ENCODE results near the gene SENP7.
A peak's percentile ranks its signal among the peaks of the same experiment; 100 is the strongest.

Gene SENP7

GRCh38 chr3:101423984-101424888, 88.8 kb downstream of the SENP7 start:
- DNase-seq, result no peak

- DNase-seq, result no peak
Observed at GRCh38 chr3:101418851-101419250, 94.2 kb downstream of the SENP7 start.

- peak in 1 of 2 experiments; percentile 37 for DNase-seq
Observed at GRCh38 chr3:101414121-101414520, 98.9 kb downstream of the SENP7 start.

- no peak for DNase-seq
Observed at GRCh38 chr3:101413656-101414055, 99.4 kb downstream of the SENP7 start.

GRCh38 chr3:101391413-101391950, 121.5 kb downstream of the SENP7 start:
- no peak for DNase-seq

- no peak for DNase-seq
Observed at GRCh38 chr3:101388706-101389105, 124.3 kb downstream of the SENP7 start.

GRCh38 chr3:101387351-101387750, 125.7 kb downstream of the SENP7 start:
- no peak for DNase-seq

GRCh38 chr3:101384426-101384825, 128.6 kb downstream of the SENP7 start:
- DNase-seq, result no peak

- no peak for DNase-seq
Observed at GRCh38 chr3:101383656-101384055, 129.4 kb downstream of the SENP7 start.

- peak; percentile 9 to 63 for DNase-seq
Observed at GRCh38 chr3:101383156-101383575, 129.8 kb downstream of the SENP7 start.

- DNase-seq, result peak; percentile 43 to 81
Observed at GRCh38 chr3:101381809-101382208, 131.2 kb downstream of the SENP7 start.

- DNase-seq, result no peak
Observed at GRCh38 chr3:101379658-101380376, 133.2 kb downstream of the SENP7 start.

- no peak for DNase-seq
Observed at GRCh38 chr3:101377796-101378195, 135.2 kb downstream of the SENP7 start.

GRCh38 chr3:101377209-101377608, 135.8 kb downstream of the SENP7 start:
- no peak for DNase-seq

- no peak for DNase-seq
Observed at GRCh38 chr3:101375586-101375985, 137.4 kb downstream of the SENP7 start.

- DNase-seq, result no peak
Observed at GRCh38 chr3:101362406-101362805, 150.6 kb downstream of the SENP7 start.

GRCh38 chr3:101351829-101352228, 161.2 kb downstream of the SENP7 start:
- no peak for DNase-seq

- DNase-seq, result no peak
Observed at GRCh38 chr3:101340591-101340990, 172.4 kb downstream of the SENP7 start.

GRCh38 chr3:101333883-101334282, 179.1 kb downstream of the SENP7 start:
- DNase-seq, result no peak

- no peak for DNase-seq
Observed at GRCh38 chr3:101329016-101329673, 183.9 kb downstream of the SENP7 start.

GRCh38 chr3:101325393-101326134, 187.4 kb downstream of the SENP7 start:
- peak; percentile 74 to 96 for DNase-seq

- DNase-seq, result peak in 1 of 2 experiments; percentile 69
Observed at GRCh38 chr3:101320475-101320874, 192.5 kb downstream of the SENP7 start, which contains the start of gene IMPG2. TSS of gene IMPG2 (minus strand) at chr3:101320575. CDS start at chr3:101320372, 203 bp downstream.
